Cardiac fibroblast (primary cell): ENCODE measurements around the gene SUCLG1.

Source experiments
- DNase-seq, 2 donors: peaks; one replicate each; pipeline versions ENCODE4 v3.0.0 to v3.0.0-alpha.2; 2010; ENCODE audit warnings: low read depth in 2 of 2
- H3K4me3 ChIP-seq, 2 donors: replicated peaks in 1 of 2; 1 replicate in 1 of 2; 2 replicates in 1 of 2; pipeline ENCODE4 v1.5.1; 2011; ENCODE audit warnings: low read depth in 2 of 2, low read length in 2 of 2, mild to moderate bottlenecking in 2 of 2, moderate library complexity in 1 of 2
- CTCF ChIP-seq: IDR thresholded peaks from one replicate; pipeline ENCODE4 v1.5.1; 2011; ENCODE audit warnings: low read depth, mild to moderate bottlenecking, low read length, inconsistent platforms

The SUCLG1 gene

GRCh38 chr2:84454581-84454980, 4.5 kb downstream of the SUCLG1 start:
- H3K4me3 ChIP-seq = no peak overlapping the region
- no peak for DNase-seq
- no peak for TF ChIP-seq CTCF

GRCh38 chr2:84452624-84453023, 6.5 kb downstream of the SUCLG1 start:
- TF ChIP-seq CTCF = no peak
- no peak for DNase-seq
- H3K4me3 ChIP-seq = no peak overlapping the region

GRCh38 chr2:84451579-84451978, 7.5 kb downstream of the SUCLG1 start:
- TF ChIP-seq CTCF = no peak
- DNase-seq = no peak
- no peak overlapping the region for H3K4me3 ChIP-seq

GRCh38 chr2:84450288-84451227, 8.5 kb downstream of the SUCLG1 start:
- no peak overlapping the region for H3K4me3 ChIP-seq
- no peak for TF ChIP-seq CTCF
- no peak for DNase-seq

GRCh38 chr2:84449711-84450110, 9.4 kb downstream of the SUCLG1 start:
- no peak overlapping the region for H3K4me3 ChIP-seq
- no peak for TF ChIP-seq CTCF
- DNase-seq = no peak

- TF ChIP-seq CTCF = no peak
- no peak overlapping the region for H3K4me3 ChIP-seq
- DNase-seq = no peak
These were observed 10.0 kb downstream of the SUCLG1 start for GRCh38 chr2:84449055-84449454.
